Peyer's patch (tissue), 4 donors: ENCODE measurements around the gene SDF4. TPM values are rescaled to one million over a fixed set of nuclear protein-coding genes. Genes with fewer than 3 reads are reported as not detected.

Source experiments
- DNase-seq, 3 donors: peaks; one replicate each; pipeline ENCODE4 v3.0.0-alpha.2; 2017 to 2019
- H3K27ac ChIP-seq, 4 donors: fragments of 200-600 bp; sonication (generic); one replicate each; pipeline ENCODE4 v1.5.1; 2016 to 2019
- H3K27me3 ChIP-seq, 2 donors: fragments of 200-600 bp; sonication (generic); one replicate each; pipeline ENCODE4 v1.5.1; 2019
- H3K36me3 ChIP-seq, 3 donors: fragments of 200-600 bp; sonication (generic); one replicate each; pipeline ENCODE4 v1.5.1; 2016 to 2019
- H3K4me1 ChIP-seq, 4 donors: fragments of 200-600 bp; sonication (generic); one replicate each; pipeline ENCODE4 v1.5.1; 2016 to 2019
- H3K4me3 ChIP-seq, 4 donors: fragments of 200-600 bp; sonication (generic); 1 replicate in 3 of 4; 2 replicates in 1 of 4; pipeline ENCODE4 v1.5.1; 2016 to 2019; ENCODE audit warnings: mild to moderate bottlenecking in 1 of 4
- H3K9me3 ChIP-seq, 4 donors: fragments of 200-600 bp; sonication (generic); one replicate each; pipeline ENCODE4 v1.5.1; 2016 to 2019; ENCODE audit warnings: mild to moderate bottlenecking in 1 of 4
- POLR2A ChIP-seq, 2 donors: fragments of 450-650 bp; IDR thresholded peaks; one replicate each; pipeline ENCODE4 v1.5.1; 2017; ENCODE audit warnings: antibody characterized with exemption in 2 of 2, mild to moderate bottlenecking in 2 of 2, moderate library complexity in 2 of 2
- total RNA-seq, 4 donors: library from RNA; depleted of rRNA; stranded (reverse); fragments of >200 nt; gene quantifications; one replicate each; pipeline ENCODE4 v1.1.0, GENCODE V29; 2016
- TF ChIP-seq, protein P1 (sequence below), 6 experiments: fragments of 450-650 bp in 4 of 6; fragments of 200-600 bp in 2 of 6; sonication (generic) in 1 of 6; IDR thresholded peaks; one replicate each; pipeline ENCODE4 v1.5.1; 2017 to 2019; ENCODE audit warnings: antibody characterized with exemption in 6 of 6, mild to moderate bottlenecking in 3 of 6, moderate library complexity in 1 of 6

SDF4 gene
- total RNA-seq, 4 donors from 2014 or later: 88.3 to 280 (median 177) TPM

DNA sequence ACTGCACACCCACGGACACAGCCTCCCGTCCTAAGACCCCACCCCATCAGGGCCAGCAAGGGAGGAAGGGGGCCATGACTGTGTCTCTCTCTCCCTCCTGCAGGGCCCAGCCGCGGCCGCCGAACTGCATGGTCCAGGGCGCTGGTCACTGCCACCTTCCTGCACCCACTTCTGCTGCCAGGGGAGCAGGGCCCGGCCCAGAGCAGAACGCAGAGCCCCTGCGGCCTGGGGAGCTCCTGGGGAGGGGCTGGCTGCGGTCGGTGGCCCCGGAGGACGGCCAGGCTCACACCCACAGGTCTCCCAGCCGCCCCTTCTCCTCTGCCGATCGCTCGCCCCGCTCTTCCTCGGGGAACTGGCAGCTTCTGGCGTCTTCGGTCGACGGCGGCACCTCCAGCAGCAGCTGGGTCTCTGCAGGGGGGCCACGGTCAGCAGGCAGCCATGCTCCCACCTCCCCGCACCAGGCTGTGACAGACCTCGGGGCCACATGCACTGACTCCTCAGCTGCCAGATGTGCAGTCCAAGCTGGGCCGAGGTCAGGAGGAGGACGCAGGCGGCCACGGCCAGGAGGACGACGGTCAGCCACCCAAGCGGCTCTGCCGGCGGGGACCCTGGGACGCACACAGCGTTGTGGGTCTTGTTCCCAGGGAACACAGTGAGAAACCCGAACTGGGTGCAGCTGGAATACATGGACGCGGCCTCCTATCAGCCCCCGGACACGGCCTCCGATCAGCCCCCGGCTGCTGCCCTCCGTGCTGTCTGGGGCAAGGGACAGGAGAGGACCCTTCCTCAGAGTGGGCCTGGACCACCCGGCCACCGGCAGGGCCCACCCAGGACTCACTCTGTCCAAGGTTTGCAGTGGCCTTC, 28.0 kb downstream of the SDF4 start:
- peak in 1 of 3 donors; percentile 43 for DNase-seq
- no peak overlapping the region for H3K27ac ChIP-seq
- no peak overlapping the region for H3K4me3 ChIP-seq
- TF ChIP-seq POLR2A (IDR thresholded peaks at IDR 0.05): no peak
- TF ChIP-seq, protein P1, sequence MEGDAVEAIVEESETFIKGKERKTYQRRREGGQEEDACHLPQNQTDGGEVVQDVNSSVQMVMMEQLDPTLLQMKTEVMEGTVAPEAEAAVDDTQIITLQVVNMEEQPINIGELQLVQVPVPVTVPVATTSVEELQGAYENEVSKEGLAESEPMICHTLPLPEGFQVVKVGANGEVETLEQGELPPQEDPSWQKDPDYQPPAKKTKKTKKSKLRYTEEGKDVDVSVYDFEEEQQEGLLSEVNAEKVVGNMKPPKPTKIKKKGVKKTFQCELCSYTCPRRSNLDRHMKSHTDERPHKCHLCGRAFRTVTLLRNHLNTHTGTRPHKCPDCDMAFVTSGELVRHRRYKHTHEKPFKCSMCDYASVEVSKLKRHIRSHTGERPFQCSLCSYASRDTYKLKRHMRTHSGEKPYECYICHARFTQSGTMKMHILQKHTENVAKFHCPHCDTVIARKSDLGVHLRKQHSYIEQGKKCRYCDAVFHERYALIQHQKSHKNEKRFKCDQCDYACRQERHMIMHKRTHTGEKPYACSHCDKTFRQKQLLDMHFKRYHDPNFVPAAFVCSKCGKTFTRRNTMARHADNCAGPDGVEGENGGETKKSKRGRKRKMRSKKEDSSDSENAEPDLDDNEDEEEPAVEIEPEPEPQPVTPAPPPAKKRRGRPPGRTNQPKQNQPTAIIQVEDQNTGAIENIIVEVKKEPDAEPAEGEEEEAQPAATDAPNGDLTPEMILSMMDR (IDR thresholded peaks at IDR 0.05): no peak
- peaks cover 0 to 16% of the 10 kb centered on the region in 2 donors for H3K27me3 ChIP-seq
- H3K4me1 ChIP-seq: peaks cover 0 to 48% (median 35%) of the 10 kb centered on the region in 4 donors
- H3K36me3 ChIP-seq: no peaks in the 10 kb centered on the region
- H3K9me3 ChIP-seq: no peaks in the 10 kb centered on the region

DNA sequence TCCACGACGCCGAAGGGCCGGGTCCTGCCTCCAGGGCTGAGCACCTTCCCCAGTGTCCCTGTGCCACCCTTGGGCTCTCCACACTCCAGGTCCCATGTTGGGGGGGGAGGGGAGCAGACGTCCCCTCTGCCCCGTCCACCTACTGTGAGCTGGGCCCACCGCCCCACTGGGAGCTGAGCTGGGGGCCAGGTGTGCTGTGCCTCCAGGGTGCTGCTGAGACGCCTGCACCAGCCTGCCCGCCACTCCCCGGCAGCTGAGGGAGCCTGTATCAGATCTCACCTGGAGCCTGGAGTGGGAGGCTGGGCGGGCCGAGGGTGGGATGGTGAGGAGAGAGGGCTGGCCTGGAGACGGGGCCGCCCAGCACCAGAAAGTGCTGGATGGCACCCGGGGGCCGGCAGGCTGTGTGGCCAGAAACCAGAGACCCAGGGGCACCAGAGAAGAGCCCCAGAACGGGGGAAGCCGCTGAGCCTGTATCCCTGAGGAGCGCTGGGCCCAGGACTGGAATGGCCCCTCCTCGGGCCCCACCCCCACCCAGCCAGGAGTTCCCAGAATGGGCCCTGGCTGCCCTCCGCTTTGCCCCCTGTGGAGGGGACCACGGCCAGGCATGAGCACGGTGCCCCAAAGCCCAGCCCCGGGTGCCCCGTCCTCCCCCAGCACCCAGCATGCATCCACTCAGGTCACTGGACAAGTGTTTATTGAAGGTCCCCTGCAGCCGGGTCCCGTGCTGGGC, 28.8 kb downstream of the SDF4 start:
- TF ChIP-seq POLR2A (IDR thresholded peaks at IDR 0.05): no peak
- TF ChIP-seq, protein P1 (IDR thresholded peaks at IDR 0.05): no peak
- DNase-seq: peak in 1 of 3 donors; percentile 52
- Histone ChIP-seq H3K4me1 (peaks cover 0 to 40% (median 27%) of the 10 kb centered on the region in 4 donors), H3K27ac (no peak overlapping the region), H3K36me3 (no peaks in the 10 kb centered on the region), H3K4me3 (no peak overlapping the region), H3K27me3 (peaks cover 0 to 16% of the 10 kb centered on the region in 2 donors), H3K9me3 (no peaks in the 10 kb centered on the region)

DNA sequence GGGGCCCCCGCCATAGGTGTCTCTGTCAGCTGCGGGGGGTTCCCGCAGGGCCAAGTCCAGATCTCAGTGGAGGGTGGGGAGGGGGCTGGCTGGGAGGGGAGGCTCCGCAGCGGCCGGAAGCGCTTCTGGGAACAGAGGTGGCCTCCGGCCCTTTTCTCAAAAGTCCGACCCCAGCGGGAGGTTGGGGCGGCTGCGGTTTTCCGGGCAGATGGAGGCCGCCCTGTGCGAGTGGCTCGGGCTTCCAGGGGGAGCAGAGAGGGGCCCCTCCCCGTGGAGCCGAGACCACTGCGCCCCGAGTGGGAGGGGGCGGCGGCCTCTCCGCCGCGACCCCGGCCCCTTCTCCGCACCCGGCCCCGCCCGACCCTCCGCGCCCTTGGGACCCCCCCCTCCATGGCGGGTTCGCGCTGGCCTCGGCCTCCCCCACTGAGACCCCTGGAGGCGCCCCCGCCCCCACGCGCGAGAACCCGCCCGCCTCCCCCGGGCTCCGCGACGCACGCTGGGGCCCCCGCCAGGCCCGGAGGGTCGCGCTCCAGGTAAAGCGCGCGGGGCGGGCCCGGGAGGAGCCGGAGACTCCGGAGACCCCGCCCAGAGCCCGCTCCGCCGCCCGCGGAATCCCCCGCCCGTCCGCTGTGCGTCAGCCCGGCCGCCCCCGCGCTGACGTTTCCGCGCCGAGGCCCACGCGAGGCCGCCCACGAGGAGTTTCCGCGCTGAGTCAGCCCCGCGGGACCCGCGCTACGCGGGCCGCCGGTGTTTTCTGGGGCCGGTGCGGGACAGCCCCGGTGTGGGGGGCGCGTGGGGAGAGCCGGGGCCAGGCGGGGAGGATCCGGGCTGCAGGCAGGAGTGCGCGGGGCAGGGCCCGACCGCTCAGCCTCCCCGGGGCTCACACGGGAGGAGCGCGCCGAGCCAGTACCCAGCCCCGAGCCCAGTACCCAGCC, 30.7 kb downstream of the SDF4 start:
- Histone ChIP-seq H3K27ac (peak overlapping the region in 3 of 4 donors; percentile 7 to 67 (median 64)), H3K27me3 (peaks cover 0 to 7% of the 10 kb centered on the region in 2 donors), H3K36me3 (no peaks in the 10 kb centered on the region), H3K4me1 (peaks cover 0 to 23% (median 10%) of the 10 kb centered on the region in 4 donors), H3K4me3 (peak overlapping the region; percentile 22 to 59 (median 55)), H3K9me3 (no peaks in the 10 kb centered on the region)
- TF ChIP-seq POLR2A (IDR thresholded peaks at IDR 0.05): no peak
- TF ChIP-seq, protein P1 (IDR thresholded peaks at IDR 0.05): no peak
- peak in 2 of 3 donors; percentile 54 to 83 for DNase-seq

DNA sequence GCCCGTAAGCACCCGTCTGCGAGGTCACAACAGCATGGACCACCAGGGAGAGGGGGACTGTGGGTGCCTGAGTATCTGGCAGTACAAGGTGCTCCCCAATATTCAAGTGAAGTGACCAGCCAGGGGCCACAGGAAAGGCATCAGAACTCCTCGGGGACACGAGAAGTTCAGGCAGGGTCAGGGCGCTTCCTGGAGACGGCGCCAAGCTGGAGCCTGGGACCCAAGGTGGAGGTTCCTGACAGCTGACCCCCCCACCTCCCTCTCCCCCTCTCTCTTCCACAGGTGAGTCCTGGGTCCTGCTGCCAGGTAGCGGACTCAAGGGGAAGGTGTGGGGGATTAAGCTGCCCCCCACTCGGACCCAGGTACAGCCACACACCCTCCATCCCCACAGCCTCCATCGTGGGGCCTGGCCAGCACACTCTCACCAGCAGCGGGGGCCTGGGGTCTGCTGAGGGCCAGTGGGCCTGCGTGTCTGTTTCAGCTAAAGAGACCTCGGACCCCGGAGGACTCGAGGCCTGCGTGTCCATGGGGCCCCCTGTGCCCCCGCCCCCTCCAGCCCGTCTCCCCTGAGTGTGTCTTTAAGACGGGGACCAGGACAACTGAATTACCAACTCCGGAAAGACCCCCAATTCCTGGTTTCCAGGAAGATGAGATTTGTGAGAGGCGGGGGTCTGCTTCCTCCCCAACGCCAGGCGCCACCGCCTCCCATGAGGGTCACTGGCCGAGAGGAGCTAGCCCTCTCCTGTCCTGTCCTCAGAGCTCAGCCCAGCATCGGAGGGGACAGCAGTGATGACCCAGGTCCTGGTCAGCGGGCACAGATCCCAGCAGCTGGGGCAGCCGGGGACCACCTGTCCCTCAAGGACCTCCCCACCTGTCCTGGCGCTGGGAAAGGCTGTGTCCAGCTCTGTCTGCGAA, 31.6 kb downstream of the SDF4 start:
- DNase-seq: peak in 1 of 3 donors; percentile 43
- Histone ChIP-seq H3K27me3 (peaks cover 0 to 7% of the 10 kb centered on the region in 2 donors), H3K27ac (peak overlapping the region in 1 of 4 donors; percentile 67), H3K4me3 (peak overlapping the region in 3 of 4 donors; percentile 22 to 59 (median 53)), H3K36me3 (no peaks in the 10 kb centered on the region), H3K4me1 (peaks cover 0 to 14% (median 7%) of the 10 kb centered on the region in 4 donors), H3K9me3 (peaks cover 0 to under 1% (median 0%) of the 10 kb centered on the region in 4 donors)
- no peak for TF ChIP-seq POLR2A (IDR thresholded peaks at IDR 0.05)
- TF ChIP-seq, protein P1 (IDR thresholded peaks at IDR 0.05): no peak
